GM12891 (cell line): Measurements from ENCODE around the gene IL1A.

ENCODE experiments used
- POLR2A ChIP-seq: IDR thresholded peaks from 2 replicates; pipeline ENCODE4 v1.6.1; 2011; ENCODE audit warnings: low read depth, low read length, control low read depth
- POLR2AphosphoS5 ChIP-seq: IDR thresholded peaks from 2 replicates; pipeline ENCODE4 v1.6.1; 2011; ENCODE audit warnings: low read depth, low read length, control low read depth
- POU2F2 ChIP-seq: IDR thresholded peaks from 2 replicates; pipeline ENCODE4 v1.6.1; 2011; ENCODE audit warnings: low read depth, mild to moderate bottlenecking, control low read depth, low read length, moderate library complexity
- SPI1 ChIP-seq: IDR thresholded peaks from 2 replicates; pipeline ENCODE4 v1.6.1; 2011; ENCODE audit warnings: low read depth, low read length, control low read depth

DNA sequence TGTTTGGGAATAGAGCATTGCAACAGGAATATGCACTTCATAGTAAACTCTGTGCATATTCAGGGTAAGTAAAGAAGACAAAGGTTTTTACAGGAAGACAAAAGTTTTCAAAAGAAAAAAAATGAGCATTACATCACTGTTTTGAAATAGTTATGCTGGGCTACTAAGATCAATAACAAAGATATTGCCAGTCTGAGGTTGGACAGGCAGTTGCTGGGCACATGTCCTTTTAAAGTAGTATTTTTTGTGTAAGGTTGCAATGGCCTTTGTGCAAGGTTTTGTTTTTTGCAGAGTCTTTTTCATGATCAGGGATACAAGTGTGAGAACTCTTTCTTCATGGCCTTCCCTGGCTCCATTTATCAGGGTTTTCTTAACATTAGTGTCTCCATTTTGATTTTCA, 36.0 kb upstream of the IL1A start:
- no peak for TF ChIP-seq POLR2AphosphoS5
- TF ChIP-seq POLR2A: no peak
- no peak for TF ChIP-seq POU2F2
- TF ChIP-seq SPI1: no peak
